COLO829 (cell line): ENCODE measurements around the gene SPECC1L.

Experiments
- DNase-seq: peaks from one replicate; pipeline ENCODE4 v3.0.0; 2012; ENCODE audit warnings: low spot score

SPECC1L gene

GRCh38 chr22:24363243-24363642 lies 92.6 kb downstream of the SPECC1L start:
- no peak for DNase-seq

- DNase-seq: no peak
Observed at GRCh38 chr22:24366701-24367100, 96.1 kb downstream of the SPECC1L start.

GRCh38 chr22:24367841-24368240 lies 97.2 kb downstream of the SPECC1L start:
- DNase-seq: no peak

- DNase-seq: no peak
Observed at GRCh38 chr22:24370401-24370800, 99.8 kb downstream of the SPECC1L start.

- no peak for DNase-seq
Observed at GRCh38 chr22:24376002-24376401, 105.4 kb downstream of the SPECC1L start.

- DNase-seq: no peak
Observed at GRCh38 chr22:24376586-24376985, 106.0 kb downstream of the SPECC1L start.

- peak; percentile 40 for DNase-seq
Observed at GRCh38 chr22:24379536-24379935, 108.9 kb downstream of the SPECC1L start.

- DNase-seq: no peak
Observed at GRCh38 chr22:24380220-24380904, 109.7 kb downstream of the SPECC1L start.

GRCh38 chr22:24380905-24381230 lies 110.2 kb downstream of the SPECC1L start:
- no peak for DNase-seq

GRCh38 chr22:24383061-24383460 lies 112.4 kb downstream of the SPECC1L start:
- no peak for DNase-seq

- DNase-seq: no peak
Observed at GRCh38 chr22:24384131-24384530, 113.5 kb downstream of the SPECC1L start.

GRCh38 chr22:24386937-24387471 lies 116.4 kb downstream of the SPECC1L start:
- DNase-seq: no peak

GRCh38 chr22:24389680-24390079 lies 119.0 kb downstream of the SPECC1L start:
- DNase-seq: no peak

- DNase-seq: no peak
Observed at GRCh38 chr22:24390156-24390555, 119.5 kb downstream of the SPECC1L start.

- DNase-seq: no peak
Observed at GRCh38 chr22:24390576-24390975, 119.9 kb downstream of the SPECC1L start.

GRCh38 chr22:24391836-24392217 lies 121.2 kb downstream of the SPECC1L start:
- no peak for DNase-seq

GRCh38 chr22:24392218-24392931 lies 121.7 kb downstream of the SPECC1L start:
- no peak for DNase-seq

- DNase-seq: no peak
Observed at GRCh38 chr22:24393012-24393559, 122.5 kb downstream of the SPECC1L start.

- no peak for DNase-seq
Observed at GRCh38 chr22:24393848-24394247, 123.2 kb downstream of the SPECC1L start.

- DNase-seq: no peak
Observed at GRCh38 chr22:24394254-24394653, 123.6 kb downstream of the SPECC1L start.

GRCh38 chr22:24398409-24398808 lies 127.8 kb downstream of the SPECC1L start:
- no peak for DNase-seq

GRCh38 chr22:24400034-24400725 lies 129.5 kb downstream of the SPECC1L start:
- DNase-seq: no peak
